Testis (tissue), 2 donors: ENCODE measurements around the gene HMCN2.

Source experiments
- POLR2A ChIP-seq: fragments of 450-650 bp; IDR thresholded peaks from one replicate; pipeline ENCODE4 v1.6.1; 2017; ENCODE audit warnings: antibody characterized with exemption, mild to moderate bottlenecking, moderate library complexity
- TF ChIP-seq, protein P1 (sequence below), 3 experiments: fragments of 450-650 bp in 2 of 3; fragments of 200-600 bp in 1 of 3; sonication (generic) in 1 of 3; IDR thresholded peaks; one replicate each; pipeline ENCODE4 v1.5.1; 2016 to 2019; ENCODE audit warnings: antibody characterized with exemption in 3 of 3, mild to moderate bottlenecking in 2 of 3, moderate library complexity in 1 of 3

DNA sequence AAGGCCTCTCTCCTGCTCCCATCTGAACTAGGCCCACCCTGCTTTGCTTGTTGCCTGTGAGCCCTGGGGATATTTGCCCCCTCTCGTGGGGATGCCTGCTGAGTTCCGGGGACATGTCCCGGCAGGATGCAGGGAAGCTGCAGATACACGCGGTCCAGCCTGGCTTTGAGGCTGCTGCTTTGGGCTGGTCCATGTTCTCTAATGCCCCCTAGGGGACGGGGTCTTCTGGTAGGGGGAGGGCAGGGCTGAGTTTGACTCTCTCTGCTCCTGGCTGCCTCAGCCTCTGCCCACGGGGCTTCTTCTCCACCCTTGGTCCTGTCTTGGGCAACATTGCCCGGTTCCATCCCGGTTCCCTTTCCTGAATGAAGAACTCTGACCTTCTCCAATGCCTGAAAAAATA, 94.3 kb downstream of the HMCN2 start:
- no peak for TF ChIP-seq POLR2A
- TF ChIP-seq, protein P1, sequence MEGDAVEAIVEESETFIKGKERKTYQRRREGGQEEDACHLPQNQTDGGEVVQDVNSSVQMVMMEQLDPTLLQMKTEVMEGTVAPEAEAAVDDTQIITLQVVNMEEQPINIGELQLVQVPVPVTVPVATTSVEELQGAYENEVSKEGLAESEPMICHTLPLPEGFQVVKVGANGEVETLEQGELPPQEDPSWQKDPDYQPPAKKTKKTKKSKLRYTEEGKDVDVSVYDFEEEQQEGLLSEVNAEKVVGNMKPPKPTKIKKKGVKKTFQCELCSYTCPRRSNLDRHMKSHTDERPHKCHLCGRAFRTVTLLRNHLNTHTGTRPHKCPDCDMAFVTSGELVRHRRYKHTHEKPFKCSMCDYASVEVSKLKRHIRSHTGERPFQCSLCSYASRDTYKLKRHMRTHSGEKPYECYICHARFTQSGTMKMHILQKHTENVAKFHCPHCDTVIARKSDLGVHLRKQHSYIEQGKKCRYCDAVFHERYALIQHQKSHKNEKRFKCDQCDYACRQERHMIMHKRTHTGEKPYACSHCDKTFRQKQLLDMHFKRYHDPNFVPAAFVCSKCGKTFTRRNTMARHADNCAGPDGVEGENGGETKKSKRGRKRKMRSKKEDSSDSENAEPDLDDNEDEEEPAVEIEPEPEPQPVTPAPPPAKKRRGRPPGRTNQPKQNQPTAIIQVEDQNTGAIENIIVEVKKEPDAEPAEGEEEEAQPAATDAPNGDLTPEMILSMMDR (IDR thresholded peaks at IDR 0.05) = no peak
